DLD1 (cell line): ENCODE measurements around the gene MRFAP1L1.

Source experiments
- in situ Hi-C: cut with HindIII; loops from 2 replicates; pipeline ENCODE4 v1.10.0; 2017; ENCODE audit warnings: low sequenced_read_pairs

Gene MRFAP1L1

GRCh38 chr4:6716958-6717655 lies 7.4 kb upstream of the MRFAP1L1 start:
- in situ Hi-C loops: no loop called here

- in situ Hi-C loops: no loop called here
These were observed 6.6 kb upstream of the MRFAP1L1 start, which contains the start of gene BLOC1S4 for GRCh38 chr4:6716018-6716911. TSS of gene BLOC1S4 (plus strand) at chr4:6716174. CDS start at chr4:6716210, 36 bp downstream.

- in situ Hi-C loops: no loop called here
These were observed 6.0 kb upstream of the MRFAP1L1 start for GRCh38 chr4:6715704-6716017.

- in situ Hi-C loops: no loop called here
These were observed 5.3 kb upstream of the MRFAP1L1 start for GRCh38 chr4:6714954-6715353.

- in situ Hi-C loops: no loop called here
These were observed 1.3 kb upstream of the MRFAP1L1 start for GRCh38 chr4:6710996-6711395.

- in situ Hi-C loops: no loop called here
These were observed 617 bp upstream of the MRFAP1L1 start for GRCh38 chr4:6710282-6710681.

- in situ Hi-C loops: no loop called here
These were observed 3.5 kb downstream of the MRFAP1L1 start for GRCh38 chr4:6706173-6706572.

- in situ Hi-C loops: no loop called here
These were observed 4.0 kb downstream of the MRFAP1L1 start for GRCh38 chr4:6705646-6706045.

- in situ Hi-C loops: no loop called here
These were observed 5.9 kb downstream of the MRFAP1L1 start for GRCh38 chr4:6703786-6704185.

- in situ Hi-C loops: no loop called here
These were observed 6.9 kb downstream of the MRFAP1L1 start for GRCh38 chr4:6702761-6703160.

- in situ Hi-C loops: no loop called here
These were observed 8.3 kb downstream of the MRFAP1L1 start for GRCh38 chr4:6701371-6701770.

- in situ Hi-C loops: no loop called here
These were observed 9.8 kb downstream of the MRFAP1L1 start for GRCh38 chr4:6699903-6700302.

GRCh38 chr4:6699388-6699787 lies 10.3 kb downstream of the MRFAP1L1 start:
- in situ Hi-C loops: no loop called here

- in situ Hi-C loops: no loop called here
These were observed 12.5 kb downstream of the MRFAP1L1 start for GRCh38 chr4:6697131-6697530.

GRCh38 chr4:6696611-6697010 lies 13.1 kb downstream of the MRFAP1L1 start:
- in situ Hi-C loops: no loop called here

GRCh38 chr4:6695660-6696610 lies 13.7 kb downstream of the MRFAP1L1 start:
- in situ Hi-C loops: no loop called here

GRCh38 chr4:6694177-6694901 lies 15.3 kb downstream of the MRFAP1L1 start:
- in situ Hi-C loops: no loop called here

GRCh38 chr4:6693231-6694176 lies 16.2 kb downstream of the MRFAP1L1 start, which contains the start of gene S100P:
TSS of gene S100P (plus strand) at chr4:6693878. CDS start at chr4:6693933, 55 bp downstream.
- in situ Hi-C loops: no loop called here

- in situ Hi-C loops: no loop called here
These were observed 16.9 kb downstream of the MRFAP1L1 start for GRCh38 chr4:6692806-6693205.
